ENCODE measurements around the gene ZCWPW1. TPM values are rescaled to one million over a fixed set of nuclear protein-coding genes. Genes with fewer than 3 reads are reported as not detected.

Gene ZCWPW1
- total and polyA plus RNA-seq, 2 donors (not counting 1 experiment from before 2014, with no cell fraction given), result 11.3 to 28.0 TPM

- peak overlapping the region; percentile 74 for H3K4me3 Mint-ChIP-seq
- CTCF ChIA-PET, result interaction anchor here (1.4 to 3.2 kb wide), 5 partner anchors 10 to 37 kb away, joined by 3 to 24 read pairs (median 8); no protein-coding TSS in a partner anchor
- intact Hi-C loops (cut with micrococcal nuclease), result loop anchor here (1.0 to 2.0 kb wide), 3 partner anchors 27 to 52 kb away; partner anchors contain the start of genes MEPCE and ZCWPW1
- no peak overlapping the region for H2AFZ ChIP-seq (ENCODE audit: insufficient read depth, low read depth, low read length, poor library complexity, severe bottlenecking)
- H3K4me3 ChIP-seq (ENCODE audit: control extremely low read depth in 1 of 5, extremely low read depth in 1 of 5, insufficient read depth in 1 of 5, low read depth in 2 of 5, low read length in 4 of 5), result peak overlapping the region in 3 of 5 experiments; percentile 1 to 37 (median 8)
- H3K36me3 ChIP-seq (replicated peaks in 1 of 2; ENCODE audit: control extremely low read depth in 1 of 2, control insufficient read depth in 1 of 2, extremely low read depth in 1 of 2, insufficient read depth in 2 of 2, low read length in 1 of 2), result peaks cover 0 to 3% of the 10 kb centered on the region in 2 experiments
- no peaks in the 10 kb centered on the region for H3K27me3 ChIP-seq (replicated peaks in 1 of 4; ENCODE audit: control extremely low read depth in 1 of 4, control insufficient read depth in 3 of 4, insufficient read depth in 4 of 4, low read length in 3 of 4)
- no peaks in the 10 kb centered on the region for H3K9me3 Mint-ChIP-seq (ENCODE audit: insufficient read depth)
- peak overlapping the region; percentile 67 to 82 for H3K27ac ChIP-seq (ENCODE audit: low read length in 2 of 2)
- DNase-seq (peak; percentile 86), ATAC-seq (ENCODE audit: low read depth) (peak; percentile 90)
- 0% methylated on average over 2 of the region's 9 CpGs for WGBS (ENCODE audit: insufficient coverage)
- peak overlapping the region; percentile 63 for H3K4me2 ChIP-seq (replicated peaks; ENCODE audit: low read depth, low read length, poor library complexity, severe bottlenecking)
- H3K9ac ChIP-seq (ENCODE audit: low read length), result peak overlapping the region; percentile 40
- H3K4me1 Mint-ChIP-seq, result peaks cover 49% of the 10 kb centered on the region
- POLR2A ChIA-PET, result interaction anchor here (0.6 to 1.4 kb wide), 7 partner anchors 11 to 206 kb away, joined by 3 to 11 read pairs (median 4); partner anchors contain the start of genes MEPCE and ZCWPW1
- H3K9me3 ChIP-seq (ENCODE audit: control extremely low read depth in 1 of 3, control insufficient read depth in 2 of 3, insufficient read depth in 1 of 3, low read length in 2 of 3), result peaks cover 0 to 4% (median 0%) of the 10 kb centered on the region in 3 donors
- no peaks in the 10 kb centered on the region for H3K79me2 ChIP-seq (ENCODE audit: control insufficient read depth, insufficient read depth, low read length)
- H4K20me1 ChIP-seq (ENCODE audit: control insufficient read depth, insufficient read depth, low read length, poor library complexity, severe bottlenecking), result no peaks in the 10 kb centered on the region
- H3K27me3 Mint-ChIP-seq, result no peaks in the 10 kb centered on the region
- TF ChIP-seq EZH2 (IDR thresholded peaks at IDR 0.05; ENCODE audit: borderline replicate concordance, insufficient read depth, low read depth, low read length, poor library complexity, severe bottlenecking), result no peak
- no peak for TF ChIP-seq CTCF (IDR thresholded peaks at IDR 0.05)
- H3K27ac Mint-ChIP-seq, result peak overlapping the region; percentile 93
- peaks cover 30 to 41% of the 10 kb centered on the region in 2 donors for H3K4me1 ChIP-seq (ENCODE audit: control insufficient read depth in 2 of 2, insufficient read depth in 2 of 2, low read length in 2 of 2)
These were observed 32.0 kb downstream of the ZCWPW1 start for GRCh38 chr7:100396421-100396982.

DNA sequence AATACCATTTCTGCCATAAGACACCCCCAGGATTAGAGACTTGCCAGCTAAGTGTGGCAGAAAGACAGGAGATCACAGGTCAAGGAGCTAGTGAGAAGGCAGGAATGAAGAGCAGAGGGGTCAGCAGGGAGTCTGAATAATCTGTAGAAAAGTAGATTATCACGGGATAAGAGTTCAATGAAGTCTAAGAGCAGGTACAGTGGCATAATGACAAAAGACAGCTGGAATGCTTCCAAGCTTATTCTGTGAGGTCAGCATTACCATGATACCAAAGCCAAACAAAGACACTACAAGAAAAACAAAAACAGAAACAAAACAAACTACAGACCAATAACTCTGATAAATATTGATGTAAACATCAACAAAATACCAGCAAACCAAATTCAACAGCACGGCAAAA, 34.4 kb downstream of the ZCWPW1 start:
- peaks cover 49% of the 10 kb centered on the region for H3K4me1 Mint-ChIP-seq
- ChIA-PET CTCF (interaction anchor here (1.2 to 1.5 kb wide), 4 partner anchors 14 to 47 kb away, joined by 3 to 7 read pairs (median 4); no protein-coding TSS in a partner anchor), POLR2A (no interaction called here)
- Histone ChIP-seq H3K4me3 (ENCODE audit: control extremely low read depth in 1 of 5, extremely low read depth in 1 of 5, insufficient read depth in 1 of 5, low read depth in 2 of 5, low read length in 4 of 5) (no peak overlapping the region), H3K9ac (ENCODE audit: low read length) (no peak overlapping the region), H3K4me1 (ENCODE audit: control insufficient read depth in 2 of 2, insufficient read depth in 2 of 2, low read length in 2 of 2) (peaks cover 30 to 41% of the 10 kb centered on the region in 2 donors), H3K27ac (ENCODE audit: low read length in 2 of 2) (no peak overlapping the region), H4K20me1 (ENCODE audit: control insufficient read depth, insufficient read depth, low read length, poor library complexity, severe bottlenecking) (no peaks in the 10 kb centered on the region), H3K79me2 (ENCODE audit: control insufficient read depth, insufficient read depth, low read length) (no peaks in the 10 kb centered on the region), H3K36me3 (replicated peaks in 1 of 2; ENCODE audit: control extremely low read depth in 1 of 2, control insufficient read depth in 1 of 2, extremely low read depth in 1 of 2, insufficient read depth in 2 of 2, low read length in 1 of 2) (no peaks in the 10 kb centered on the region), H3K9me3 (ENCODE audit: control extremely low read depth in 1 of 3, control insufficient read depth in 2 of 3, insufficient read depth in 1 of 3, low read length in 2 of 3) (peaks cover 0 to 4% (median 0%) of the 10 kb centered on the region in 3 donors), H3K27me3 (replicated peaks in 1 of 4; ENCODE audit: control extremely low read depth in 1 of 4, control insufficient read depth in 3 of 4, insufficient read depth in 4 of 4, low read length in 3 of 4) (no peaks in the 10 kb centered on the region), H2AFZ (ENCODE audit: insufficient read depth, low read depth, low read length, poor library complexity, severe bottlenecking) (no peak overlapping the region), H3K4me2 (replicated peaks; ENCODE audit: low read depth, low read length, poor library complexity, severe bottlenecking) (peak overlapping the region; percentile 42)
- H3K9me3 Mint-ChIP-seq (ENCODE audit: insufficient read depth), result no peaks in the 10 kb centered on the region
- no CpG with 5 or more reads among the region's 2 CpGs for WGBS (ENCODE audit: insufficient coverage)
- H3K4me3 Mint-ChIP-seq, result peak overlapping the region; percentile 0
- no peak for TF ChIP-seq EZH2 (IDR thresholded peaks at IDR 0.05; ENCODE audit: borderline replicate concordance, insufficient read depth, low read depth, low read length, poor library complexity, severe bottlenecking)
- no peak for TF ChIP-seq CTCF (IDR thresholded peaks at IDR 0.05)
- H3K27me3 Mint-ChIP-seq, result no peaks in the 10 kb centered on the region
- intact Hi-C loops (cut with micrococcal nuclease), result no loop called here
- ATAC-seq (ENCODE audit: low read depth), result no peak
- no peak for DNase-seq
- no peak overlapping the region for H3K27ac Mint-ChIP-seq

All from B cell (primary cell).